Neuronal stem cell (in vitro differentiated cells): ENCODE data around the gene OR2M7.

Experiments
- DNase-seq: peaks from one replicate; pipeline ENCODE4 v3.0.0-alpha.2; 2013; ENCODE audit warnings: low spot score
- H2AFZ ChIP-seq: one replicate; pipeline ENCODE4 v1.6.1; 2013; ENCODE audit warnings: mild to moderate bottlenecking, low read length, inconsistent platforms
- H2AK5ac ChIP-seq: 2 replicates; pipeline ENCODE4 v1.6.1; 2013; ENCODE audit warnings: low read depth, mild to moderate bottlenecking, inconsistent platforms, low read length, moderate library complexity, mixed read lengths
- H2BK120ac ChIP-seq: 2 replicates; pipeline ENCODE4 v1.6.1; 2013; ENCODE audit warnings: low read depth, mild to moderate bottlenecking, inconsistent platforms, low read length, moderate library complexity, mixed read lengths
- H2BK12ac ChIP-seq: one replicate; pipeline ENCODE4 v1.6.1; 2013; ENCODE audit warnings: low read length, inconsistent platforms
- H2BK15ac ChIP-seq: 2 replicates; pipeline ENCODE4 v1.6.1; 2013; ENCODE audit warnings: mild to moderate bottlenecking, low read length, inconsistent platforms, mixed read lengths
- H2BK5ac ChIP-seq: one replicate; pipeline ENCODE4 v1.6.1; 2013; ENCODE audit warnings: inconsistent platforms, mild to moderate bottlenecking, low read length, moderate library complexity
- H3K14ac ChIP-seq: one replicate; pipeline ENCODE4 v1.6.1; 2013; ENCODE audit warnings: low read length, inconsistent platforms
- H3K18ac ChIP-seq: 2 replicates; pipeline ENCODE4 v1.6.1; 2013; ENCODE audit warnings: low read length, inconsistent platforms
- H3K23ac ChIP-seq: 2 replicates; pipeline ENCODE4 v1.6.1; 2013; ENCODE audit warnings: low read depth, mild to moderate bottlenecking, mixed read lengths, low read length, inconsistent platforms; ENCODE audit not compliant: poor library complexity
- H3K27ac ChIP-seq: replicated peaks from 3 replicates; pipeline ENCODE4 v1.5.1; 2013; ENCODE audit warnings: low read length, inconsistent platforms
- H3K27me3 ChIP-seq, 3 experiments: 2 replicates each; pipeline ENCODE4 v1.6.1; 2013; ENCODE audit warnings: low read length in 3 of 3, mild to moderate bottlenecking in 2 of 3, inconsistent platforms in 1 of 3, low read depth in 1 of 3, mixed read lengths in 1 of 3, moderate library complexity in 1 of 3; ENCODE audit not compliant: control insufficient read depth in 3 of 3, insufficient read depth in 3 of 3
- H3K36me3 ChIP-seq, 2 donors: replicated peaks in 1 of 2; 2 replicates each; pipeline ENCODE4 v1.6.1; 2013; ENCODE audit warnings: low read length in 2 of 2; ENCODE audit not compliant: control insufficient read depth in 2 of 2, insufficient read depth in 2 of 2
- H3K4ac ChIP-seq: 2 replicates; pipeline ENCODE4 v1.6.1; 2013; ENCODE audit warnings: inconsistent platforms, mild to moderate bottlenecking, low read length, moderate library complexity
- H3K4me1 ChIP-seq, 2 donors: 1 replicate in 1 of 2; 2 replicates in 1 of 2; pipeline ENCODE4 v1.6.1; 2013; ENCODE audit warnings: low read length in 2 of 2, low read depth in 1 of 2; ENCODE audit not compliant: control insufficient read depth in 2 of 2, insufficient read depth in 1 of 2
- H3K4me2 ChIP-seq: one replicate; pipeline ENCODE4 v1.6.1; 2013; ENCODE audit warnings: mild to moderate bottlenecking, low read length, inconsistent platforms; ENCODE audit not compliant: insufficient read depth, poor library complexity, severe bottlenecking
- H3K4me3 ChIP-seq, 2 donors: 2 replicates each; pipeline ENCODE4 v1.5.1; 2013; ENCODE audit warnings: low read length in 2 of 2, mild to moderate bottlenecking in 2 of 2, inconsistent platforms in 1 of 2, moderate library complexity in 1 of 2
- H3K79me1 ChIP-seq: one replicate; pipeline ENCODE4 v1.6.1; 2013; ENCODE audit warnings: low read depth, mild to moderate bottlenecking, inconsistent platforms, low read length, moderate library complexity
- H3K9ac ChIP-seq: one replicate; pipeline ENCODE4 v1.6.1; 2013; ENCODE audit warnings: mild to moderate bottlenecking, low read depth, low read length, inconsistent platforms; ENCODE audit not compliant: poor library complexity
- H3K9me3 ChIP-seq, 2 donors: replicated peaks in 1 of 2; 2 replicates each; pipeline versions ENCODE3 to v1.6.1; 2013; ENCODE audit warnings: low read length in 2 of 2, mild to moderate bottlenecking in 2 of 2, inconsistent platforms in 1 of 2, low read depth in 1 of 2, mixed read lengths in 1 of 2, moderate library complexity in 1 of 2; ENCODE audit not compliant: control insufficient read depth in 2 of 2, insufficient read depth in 1 of 2
- H4K8ac ChIP-seq: one replicate; pipeline ENCODE4 v1.6.1; 2013; ENCODE audit warnings: low read depth, mild to moderate bottlenecking, inconsistent platforms, low read length, moderate library complexity
- H4K91ac ChIP-seq: one replicate; pipeline ENCODE4 v1.6.1; 2013; ENCODE audit warnings: low read length, low read depth, mild to moderate bottlenecking, inconsistent platforms; ENCODE audit not compliant: poor library complexity
- WGBS, 2 donors: extraction: QIAGEN DNeasy Blood & Tissue Kit; methylation state at CpG; one replicate each; pipeline ENCODE4 v1.1.7; 2013; ENCODE audit warnings: missing lambda C conversion rate in 2 of 2, mixed read lengths in 1 of 2; ENCODE audit not compliant: insufficient read length in 2 of 2, insufficient replicate concordance in 1 of 2; ENCODE audit errors: extremely low coverage in 2 of 2; 5-methylcytosine and 5-hydroxymethylcytosine counted together

OR2M7 gene

DNA sequence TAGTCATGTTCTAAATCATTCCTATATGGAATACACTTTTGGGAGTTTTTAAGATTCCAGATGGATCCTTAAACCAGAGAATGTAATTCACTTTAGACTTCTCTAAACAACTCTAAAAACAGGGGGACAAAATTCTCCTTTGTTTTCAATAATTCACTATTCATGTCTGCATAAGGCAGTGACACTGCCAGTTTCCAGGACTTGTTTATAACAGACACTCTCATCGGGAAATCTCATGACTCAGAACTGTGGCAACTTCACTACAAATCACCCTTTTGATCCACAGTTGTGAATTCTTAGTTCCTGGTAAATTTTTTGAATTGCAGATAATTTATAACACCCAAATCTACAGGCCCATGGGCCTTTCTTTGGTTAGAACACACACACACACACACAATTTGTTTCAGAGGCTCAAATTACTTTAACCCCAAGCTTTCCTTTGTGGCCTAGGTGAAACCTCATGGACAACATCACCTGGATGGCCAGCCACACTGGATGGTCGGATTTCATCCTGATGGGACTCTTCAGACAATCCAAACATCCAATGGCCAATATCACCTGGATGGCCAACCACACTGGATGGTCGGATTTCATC, 36.9 kb upstream of the OR2M7 start, which contains the start of gene OR2T4:
Gene OR2T4, plus strand, starts transcription at position 545 of the 595 bp plus-strand sequence. Its CDS starts 0 bp downstream, at position 545.
- H3K27ac ChIP-seq = no peak within 1 kb of the TSS
- no peak within 1 kb of the TSS for H2BK120ac ChIP-seq
- H3K18ac ChIP-seq = no peak within 1 kb of the TSS
- no peak within 1 kb of the TSS for H2BK15ac ChIP-seq
- no peak for DNase-seq
- H3K9me3 ChIP-seq = peaks cover 0 to 30% of the 10 kb centered on the region in 2 donors
- H4K91ac ChIP-seq = no peak within 1 kb of the TSS
- no peak within 1 kb of the TSS for H3K9ac ChIP-seq
- H2BK5ac ChIP-seq = no peak within 1 kb of the TSS
- H3K4ac ChIP-seq = no peak within 1 kb of the TSS
- H3K4me1 ChIP-seq = no peaks in the 10 kb centered on the region
- no peaks in the 10 kb centered on the region for H3K36me3 ChIP-seq
- no peak within 1 kb of the TSS for H4K8ac ChIP-seq
- no peak within 1 kb of the TSS for H3K4me3 ChIP-seq
- H3K27me3 ChIP-seq = no peaks in the 10 kb centered on the region
- no peak within 1 kb of the TSS for H2BK12ac ChIP-seq
- no peak within 1 kb of the TSS for H3K14ac ChIP-seq
- H3K23ac ChIP-seq = no peak within 1 kb of the TSS
- WGBS, 2 donors = no CpG with 5 or more reads among the region's 3 CpGs
- H3K4me2 ChIP-seq = no peak within 1 kb of the TSS
- peaks cover 2% of the 10 kb centered on the region for H3K79me1 ChIP-seq
- no peak within 1 kb of the TSS for H2AFZ ChIP-seq
- H2AK5ac ChIP-seq = no peak within 1 kb of the TSS

DNA sequence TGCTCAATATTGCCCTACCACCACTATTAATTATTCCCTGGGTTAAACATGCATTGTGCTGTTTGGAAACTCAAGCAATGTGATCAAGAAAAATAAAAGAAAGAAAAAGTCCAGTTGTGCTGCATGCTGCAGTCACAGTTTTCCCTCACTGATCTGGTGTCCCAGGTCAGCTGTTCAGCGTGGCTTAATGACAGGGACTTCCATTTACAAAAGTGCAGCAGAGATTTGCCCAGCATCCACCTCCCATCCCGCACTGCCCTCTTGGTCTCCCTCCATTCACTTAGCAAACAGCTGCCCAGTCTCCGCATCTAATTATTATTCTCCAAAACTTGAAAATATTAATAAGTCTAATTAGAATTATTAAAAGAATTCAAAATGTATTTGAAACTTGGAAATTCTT, 35.0 kb upstream of the OR2M7 start:
- no peak for DNase-seq
- no CpG with 5 or more reads among the region's 3 CpGs for WGBS, 2 donors
- no peak overlapping the region for H3K4me3 ChIP-seq

DNA sequence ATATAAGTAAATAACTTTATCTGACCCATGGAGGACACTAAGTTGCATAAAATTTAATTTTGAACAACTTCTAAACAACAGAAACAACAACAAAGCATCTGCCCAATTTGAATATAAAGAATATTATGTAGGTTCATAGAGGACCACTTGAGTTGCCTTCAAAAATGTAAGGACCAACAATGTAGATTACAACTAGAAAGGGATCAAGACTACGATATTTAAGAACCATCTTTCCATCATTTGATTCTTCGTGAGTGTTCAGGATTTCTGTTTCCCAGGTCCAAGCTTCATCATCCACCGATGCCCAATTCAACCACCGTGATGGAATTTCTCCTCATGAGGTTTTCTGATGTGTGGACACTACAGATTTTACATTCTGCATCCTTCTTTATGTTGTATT, 24.1 kb upstream of the OR2M7 start, which contains the start of gene OR14C36:
Gene OR14C36, plus strand, starts transcription at position 301 of the 400 bp plus-strand sequence. Its CDS starts 0 bp downstream, at position 301.
- Histone ChIP-seq H3K14ac (no peak within 1 kb of the TSS), H3K9me3 (peaks cover 0 to 12% of the 10 kb centered on the region in 2 donors), H3K79me1 (no peaks in the 10 kb centered on the region), H3K9ac (no peak within 1 kb of the TSS), H4K91ac (no peak within 1 kb of the TSS), H3K18ac (no peak within 1 kb of the TSS), H3K4ac (no peak within 1 kb of the TSS), H4K8ac (no peak within 1 kb of the TSS), H3K27ac (no peak within 1 kb of the TSS), H3K27me3 (peaks cover 0 to 5% (median 0%) of the 10 kb centered on the region in 3 experiments), H2BK5ac (no peak within 1 kb of the TSS), H3K23ac (no peak within 1 kb of the TSS), H3K4me2 (no peak within 1 kb of the TSS), H2AFZ (no peak within 1 kb of the TSS), H2AK5ac (no peak within 1 kb of the TSS), H2BK12ac (no peak within 1 kb of the TSS), H2BK15ac (no peak within 1 kb of the TSS), H2BK120ac (no peak within 1 kb of the TSS), H3K4me1 (no peaks in the 10 kb centered on the region), H3K4me3 (no peak within 1 kb of the TSS), H3K36me3 (no peaks in the 10 kb centered on the region)
- DNase-seq = no peak
- WGBS, 2 donors = no CpG with 5 or more reads among the region's 4 CpGs

More for the DNA sequence above, 35.0 kb upstream of the OR2M7 start:
- no peak overlapping the region for H2BK15ac ChIP-seq
- no peak overlapping the region for H2AFZ ChIP-seq
- no peak overlapping the region for H3K14ac ChIP-seq
- H3K79me1 ChIP-seq = peaks cover 2% of the 10 kb centered on the region
- H4K8ac ChIP-seq = no peak overlapping the region
- H3K9ac ChIP-seq = no peak overlapping the region
- H3K4ac ChIP-seq = no peak overlapping the region
- H3K36me3 ChIP-seq = no peaks in the 10 kb centered on the region
- no peak overlapping the region for H2BK5ac ChIP-seq
- H2BK12ac ChIP-seq = no peak overlapping the region
- H3K27ac ChIP-seq = no peak overlapping the region
- H3K9me3 ChIP-seq = peaks cover 0 to 28% of the 10 kb centered on the region in 2 donors
- H3K4me1 ChIP-seq = no peaks in the 10 kb centered on the region
- H3K18ac ChIP-seq = no peak overlapping the region
- H3K27me3 ChIP-seq = no peaks in the 10 kb centered on the region
- no peak overlapping the region for H2AK5ac ChIP-seq
- H3K23ac ChIP-seq = no peak overlapping the region
- H2BK120ac ChIP-seq = no peak overlapping the region
- H3K4me2 ChIP-seq = no peak overlapping the region
- no peak overlapping the region for H4K91ac ChIP-seq

DNA sequence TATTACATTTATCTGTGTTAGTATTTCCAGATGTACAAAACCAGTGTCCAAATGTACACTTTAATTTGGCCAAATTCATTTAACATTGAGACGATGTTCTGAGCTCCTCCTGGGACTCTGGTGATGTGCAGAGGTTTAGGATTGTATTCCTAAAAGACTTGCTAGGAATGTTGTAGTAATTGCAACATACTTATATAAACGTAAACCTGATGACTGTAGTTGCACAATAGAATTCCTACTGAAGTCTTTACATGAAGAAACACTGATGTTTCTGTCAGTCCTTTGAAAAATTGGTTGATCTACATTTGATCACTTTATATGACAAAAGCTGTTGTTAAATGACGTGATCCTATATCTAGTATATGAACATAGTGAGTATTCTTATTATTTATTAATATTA, 19.1 kb upstream of the OR2M7 start:
- no peak overlapping the region for H2AFZ ChIP-seq
- H2BK120ac ChIP-seq = no peak overlapping the region
- H2AK5ac ChIP-seq = no peak overlapping the region
- no peak for DNase-seq
- H3K4me3 ChIP-seq = no peak overlapping the region
- H4K8ac ChIP-seq = no peak overlapping the region
- no peaks in the 10 kb centered on the region for H3K4me1 ChIP-seq
- no peak overlapping the region for H3K4ac ChIP-seq
- WGBS, 2 donors = no CpG with 5 or more reads among the region's 3 CpGs
- no peak overlapping the region for H2BK5ac ChIP-seq
- H3K23ac ChIP-seq = no peak overlapping the region
- no peaks in the 10 kb centered on the region for H3K79me1 ChIP-seq
- H3K36me3 ChIP-seq = no peaks in the 10 kb centered on the region
- no peak overlapping the region for H3K18ac ChIP-seq
- H3K27ac ChIP-seq = no peak overlapping the region
- H4K91ac ChIP-seq = no peak overlapping the region
- H3K9ac ChIP-seq = no peak overlapping the region
- H2BK15ac ChIP-seq = no peak overlapping the region
- no peaks in the 10 kb centered on the region for H3K27me3 ChIP-seq
- H2BK12ac ChIP-seq = no peak overlapping the region
- peaks cover 0 to 10% of the 10 kb centered on the region in 2 donors for H3K9me3 ChIP-seq
- no peak overlapping the region for H3K14ac ChIP-seq
- no peak overlapping the region for H3K4me2 ChIP-seq
